Eye (tissue), 1 donor: ENCODE data around the gene TERT.
"Not testable (repeated sequence)": the region's sequence is repeated elsewhere in the genome, so short reads cannot be mapped to it uniquely, and the experiment has no call there.

ENCODE experiments used
- DNase-seq: peaks from one replicate; pipeline ENCODE4 v3.0.0-alpha.2; 2015

The TERT gene

DNA sequence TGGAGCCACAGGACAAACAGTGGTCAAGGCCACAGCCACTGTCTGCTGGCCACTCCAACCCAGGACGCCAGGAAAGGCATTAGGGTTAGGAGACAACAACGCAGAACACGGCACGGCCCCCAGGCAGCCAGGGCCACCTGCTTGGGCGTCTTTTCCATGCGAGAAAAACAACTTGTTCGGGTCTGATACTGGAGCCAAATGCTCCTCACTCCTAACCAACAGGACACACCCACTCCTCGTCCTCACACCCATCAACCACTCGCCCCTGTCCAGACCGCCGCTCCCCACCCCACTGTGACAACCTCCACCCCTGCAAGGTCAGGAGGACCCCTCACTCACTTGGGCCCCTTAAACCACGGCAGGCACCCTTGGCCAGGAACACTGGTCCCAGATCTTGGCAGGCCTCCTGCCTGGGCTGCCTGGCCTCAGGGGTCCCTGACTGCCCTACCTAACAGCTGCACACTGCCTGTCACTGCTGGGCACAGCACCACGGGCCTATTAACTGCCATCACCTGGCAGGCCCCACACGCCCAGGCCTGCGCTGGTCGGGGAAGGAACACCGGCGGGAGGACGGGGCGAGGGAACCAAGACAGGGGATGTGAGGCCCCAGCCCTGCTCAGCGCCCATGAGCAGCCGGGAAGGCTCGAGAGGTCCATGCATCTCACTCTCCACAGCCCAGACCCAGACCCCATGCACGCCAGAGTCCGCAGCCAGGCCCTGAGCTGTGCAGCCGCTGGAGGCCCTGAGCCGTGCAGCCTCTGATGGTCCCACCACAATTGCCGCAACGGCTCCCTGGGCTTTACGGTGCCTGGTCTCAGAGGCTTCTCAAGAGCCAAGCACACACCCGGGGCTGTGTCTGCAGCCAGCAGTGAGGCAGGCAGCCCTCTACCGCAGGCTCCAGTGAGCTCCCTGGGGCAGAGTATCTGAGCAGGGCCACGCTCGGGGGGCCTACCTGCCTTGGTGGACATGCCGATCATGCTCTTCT lies 36.3 kb upstream of the TERT start:
- DNase-seq = no peak

DNA sequence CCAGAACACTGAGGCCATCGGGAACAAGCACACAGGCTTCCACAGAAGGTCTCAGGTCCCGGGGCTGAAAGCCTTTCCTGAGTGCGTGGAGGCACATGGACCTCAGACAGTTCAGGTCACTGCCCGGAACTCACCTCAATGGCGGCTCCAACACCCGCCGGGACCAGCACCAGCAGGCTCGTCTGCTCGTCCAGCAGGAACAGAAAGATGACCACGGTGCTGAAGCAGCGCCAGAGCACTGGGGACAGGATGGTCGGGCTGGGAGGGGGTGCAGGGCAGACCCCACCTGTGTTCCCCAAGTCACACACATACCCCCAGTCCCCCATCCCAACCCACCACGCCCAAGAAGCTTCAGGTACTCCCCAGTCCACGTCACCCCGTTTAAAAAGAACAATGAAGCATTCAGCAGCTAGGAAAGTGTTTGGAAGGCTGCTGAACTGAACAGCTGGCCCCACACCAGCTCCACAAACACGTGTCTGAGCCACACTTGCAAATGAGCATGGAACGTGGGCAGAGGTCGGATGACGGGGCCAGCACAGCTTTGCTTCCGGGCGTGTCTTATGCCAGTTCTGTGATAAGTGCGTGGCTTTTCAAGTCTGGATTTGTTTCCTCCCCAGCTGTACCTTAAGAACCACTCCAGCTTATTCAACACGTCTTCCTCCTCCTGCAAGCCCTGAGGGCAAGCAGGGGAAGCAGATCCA lies 35.4 kb upstream of the TERT start:
- DNase-seq = no peak

DNA sequence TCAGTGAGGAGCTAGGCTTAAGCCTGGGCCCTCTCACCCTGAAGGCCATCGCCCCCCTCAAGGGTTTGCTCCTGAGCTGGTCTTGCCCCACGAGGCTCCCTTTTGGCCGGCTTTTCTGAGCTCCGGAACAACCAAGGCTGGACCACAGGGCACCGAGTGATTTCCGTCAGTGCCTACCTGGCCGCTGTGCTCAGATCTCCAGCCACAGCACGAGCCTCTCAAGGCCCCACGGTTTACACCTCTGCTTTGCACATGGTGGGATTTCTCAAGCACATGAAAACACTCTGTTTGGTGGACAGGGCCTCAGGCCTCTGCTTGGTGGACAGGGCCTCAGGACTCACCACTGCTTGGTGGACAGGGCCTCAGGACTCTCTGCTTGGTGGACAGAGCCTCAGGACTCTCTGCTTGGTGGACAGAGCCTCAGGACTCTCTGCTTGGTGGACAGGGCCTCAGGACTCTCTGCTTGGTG lies 34.3 kb upstream of the TERT start:
- no peak for DNase-seq

DNA sequence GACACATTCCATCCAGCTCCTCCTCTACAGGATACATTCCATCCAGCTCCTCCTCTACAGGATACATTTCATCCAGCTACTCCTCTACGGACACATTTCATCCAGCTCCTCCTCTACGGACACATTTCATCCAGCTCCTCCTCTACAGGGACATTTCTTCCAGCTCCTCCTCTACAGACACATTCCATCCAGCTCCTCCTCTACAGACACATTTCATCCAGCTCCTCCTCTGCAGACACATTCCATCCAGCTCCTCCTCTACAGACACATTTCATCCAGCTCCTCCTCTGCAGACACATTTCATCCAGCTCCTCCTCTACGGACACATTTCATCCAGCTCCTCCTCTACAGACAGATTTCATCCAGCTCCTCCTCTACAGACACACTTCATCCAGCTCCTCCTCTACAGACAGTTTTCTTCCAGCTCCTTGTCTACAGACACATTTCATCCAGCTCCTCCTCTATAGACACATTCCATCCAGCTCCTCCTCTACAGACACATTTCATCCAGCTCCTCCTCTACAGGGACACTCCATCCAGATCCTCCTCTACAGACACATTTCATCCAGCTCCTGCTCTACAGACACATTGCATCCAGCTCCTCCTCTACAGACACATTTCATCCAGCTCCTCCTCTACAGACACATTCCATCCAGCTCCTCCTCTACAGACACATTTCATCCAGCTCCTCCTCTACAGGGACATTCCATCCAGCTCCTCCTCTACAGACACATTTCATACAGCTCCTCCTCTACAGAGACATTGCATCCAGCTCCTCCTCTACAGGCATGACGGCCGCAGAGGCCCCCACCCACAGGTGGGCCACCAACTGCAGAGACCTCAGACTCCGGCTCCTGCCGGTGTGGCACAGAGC lies 33.6 kb upstream of the TERT start:
- DNase-seq = not testable (repeated sequence)

DNA sequence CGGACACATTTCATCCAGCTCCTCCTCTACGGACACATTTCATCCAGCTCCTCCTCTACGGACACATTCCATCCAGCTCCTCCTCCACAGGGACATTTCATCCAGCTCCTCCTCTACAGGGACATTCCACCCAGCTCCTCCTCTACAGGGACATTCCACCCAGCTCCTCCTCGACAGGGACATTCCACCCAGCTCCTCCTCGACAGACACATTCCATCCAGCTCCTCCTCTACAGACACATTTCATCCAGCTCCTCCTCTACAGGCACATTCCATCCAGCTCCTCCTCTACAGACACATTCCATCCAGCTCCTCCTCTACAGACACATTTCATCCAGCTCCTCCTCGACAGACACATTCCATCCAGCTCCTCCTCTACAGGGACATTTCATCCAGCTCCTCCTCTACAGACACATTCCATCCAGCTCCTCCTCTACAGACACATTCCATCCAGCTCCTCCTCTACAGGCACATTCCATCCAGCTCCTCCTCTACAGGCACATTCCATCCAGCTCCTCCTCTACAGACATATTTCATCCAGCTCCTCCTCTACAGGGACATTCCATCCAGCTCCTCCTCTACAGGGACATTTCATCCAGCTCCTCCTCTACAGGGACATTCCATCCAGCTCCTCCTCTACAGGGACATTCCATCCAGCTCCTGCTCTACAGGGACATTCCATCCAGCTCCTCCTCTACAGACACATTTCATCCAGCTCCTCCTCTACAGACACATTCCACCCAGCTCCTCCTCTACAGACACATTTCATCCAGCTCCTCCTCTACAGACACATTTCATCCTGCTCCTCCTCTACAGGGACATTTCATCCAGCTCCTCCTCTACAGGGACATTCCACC lies 32.3 kb upstream of the TERT start:
- DNase-seq = not testable (repeated sequence)

DNA sequence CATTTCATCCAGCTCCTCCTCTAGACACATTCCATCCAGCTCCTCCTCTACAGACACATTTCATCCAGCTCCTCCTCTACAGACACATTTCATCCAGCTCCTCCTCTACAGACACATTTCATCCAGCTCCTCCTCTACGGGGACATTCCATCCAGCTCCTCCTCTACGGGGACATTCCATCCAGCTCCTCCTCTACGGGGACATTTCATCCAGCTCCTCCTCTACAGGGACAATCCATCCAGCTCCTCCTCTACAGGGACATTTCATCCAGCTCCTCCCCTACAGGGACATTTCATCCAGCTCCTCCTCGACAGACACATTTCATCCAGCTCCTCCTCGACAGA lies 31.6 kb upstream of the TERT start:
- not testable (repeated sequence) for DNase-seq

DNA sequence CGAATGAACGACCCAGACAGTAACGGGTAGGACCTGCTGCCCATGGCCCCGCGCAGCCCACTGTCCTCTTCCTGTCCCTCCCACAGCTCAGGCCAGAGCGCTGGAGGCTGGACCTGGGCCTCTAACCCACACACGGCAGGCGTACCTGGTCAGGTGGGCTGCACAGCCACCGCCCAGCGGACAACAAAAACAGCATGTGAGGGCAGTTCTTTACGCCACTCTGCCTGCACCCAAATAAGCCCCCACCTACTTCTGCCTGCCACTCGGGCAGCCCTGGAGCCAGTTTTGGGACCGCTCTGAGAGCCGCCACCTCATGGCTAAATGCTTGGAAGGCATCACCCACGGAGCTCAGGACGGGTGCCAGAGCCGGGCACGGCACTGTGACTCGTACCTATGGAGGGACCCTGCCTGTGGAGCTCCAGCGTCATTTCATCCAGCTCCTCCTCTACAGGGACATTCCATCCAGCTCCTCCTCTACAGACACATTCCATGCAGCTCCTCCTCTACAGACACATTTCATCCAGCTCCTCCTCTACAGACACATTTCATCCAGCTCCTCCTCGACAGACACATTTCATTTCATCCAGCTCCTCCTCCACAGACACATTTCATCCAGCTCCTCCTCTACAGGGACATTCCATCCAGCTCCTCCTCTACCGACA lies 31.1 kb upstream of the TERT start:
- no peak for DNase-seq

DNA sequence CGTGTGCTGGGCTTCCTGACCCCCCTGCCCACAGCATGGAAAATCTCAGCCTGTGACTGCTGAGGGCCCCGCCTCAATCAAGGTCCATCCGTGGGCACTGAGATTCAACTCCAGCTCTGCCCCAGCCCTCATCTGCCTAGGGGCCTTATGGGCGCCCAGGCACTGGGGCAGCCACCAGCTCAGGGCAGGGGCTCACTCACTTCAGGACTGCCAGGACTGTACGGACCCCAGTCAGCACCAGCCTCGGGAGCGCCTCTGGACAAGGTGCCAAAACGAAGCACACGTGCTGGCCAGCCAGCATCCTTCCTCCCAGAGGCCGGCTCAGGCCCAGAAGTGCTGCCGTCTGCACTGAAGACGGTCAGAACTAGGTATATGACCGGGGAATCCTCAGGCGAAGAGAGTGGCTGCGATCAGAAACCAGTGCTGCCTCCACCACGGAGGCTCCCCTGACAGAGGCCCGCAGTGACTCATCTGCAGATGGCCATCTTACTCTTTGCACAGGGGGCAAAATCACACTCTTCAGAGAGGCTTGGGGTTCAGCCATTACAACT lies 30.4 kb upstream of the TERT start:
- no peak for DNase-seq

DNA sequence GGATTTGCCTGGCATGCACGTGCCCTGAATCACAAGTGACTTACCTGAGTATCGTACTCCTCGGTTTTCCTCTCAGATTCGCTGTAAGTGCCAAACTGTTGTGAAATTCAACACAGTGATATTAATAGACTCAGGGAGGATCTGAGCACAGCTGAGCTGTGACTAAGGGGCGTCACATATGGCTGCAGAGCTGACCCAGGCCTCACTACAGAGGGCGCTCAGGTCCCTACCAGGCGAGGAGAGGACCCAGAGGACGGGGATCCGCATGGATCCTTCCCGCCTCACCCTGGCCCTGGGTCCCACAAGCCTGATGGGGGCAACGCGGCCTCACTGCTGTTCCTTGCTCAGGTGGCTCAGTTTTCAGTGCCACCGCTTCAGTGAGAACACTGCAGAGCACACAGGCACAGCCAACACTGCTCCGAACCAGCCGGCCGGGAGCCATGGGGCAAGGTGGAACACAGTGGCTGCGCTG lies 29.9 kb upstream of the TERT start:
- DNase-seq = no peak

DNA sequence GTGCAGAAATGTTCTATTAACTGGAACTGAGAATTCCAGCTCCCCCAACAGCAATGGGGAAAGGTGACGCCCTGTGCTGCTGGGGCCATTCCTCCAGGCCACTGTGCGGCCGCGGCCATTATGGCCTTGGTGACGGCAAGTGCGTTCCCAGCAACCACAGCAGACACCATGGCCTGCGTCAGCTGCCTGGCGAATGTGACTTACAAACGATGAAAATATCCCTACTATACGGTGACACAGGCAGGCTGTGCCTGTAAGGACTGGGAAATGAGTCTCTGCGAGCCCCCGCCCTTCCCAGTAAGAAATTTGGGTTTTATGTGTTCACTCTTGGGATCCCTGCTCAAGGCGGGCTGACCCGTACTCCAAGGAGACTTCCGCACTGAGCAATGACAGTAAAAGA lies 29.4 kb upstream of the TERT start:
- no peak for DNase-seq

DNA sequence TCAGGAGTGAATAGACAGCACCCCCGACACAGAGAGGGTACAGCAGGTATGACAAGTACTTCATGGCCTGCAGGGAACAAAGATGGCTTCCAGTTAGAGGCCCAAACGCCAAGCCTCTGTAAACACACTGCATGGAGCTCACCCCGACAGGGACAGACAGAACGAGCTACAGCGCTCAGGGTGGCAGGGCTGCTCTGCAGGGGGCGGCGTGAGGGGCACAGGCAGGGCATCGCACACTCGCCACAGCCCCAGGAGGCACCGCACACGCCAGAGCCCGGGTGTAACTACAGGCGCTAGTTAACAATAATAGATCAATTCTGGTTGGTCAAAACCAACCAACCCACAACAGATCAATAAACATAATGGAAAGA lies 28.9 kb upstream of the TERT start:
- DNase-seq = no peak

DNA sequence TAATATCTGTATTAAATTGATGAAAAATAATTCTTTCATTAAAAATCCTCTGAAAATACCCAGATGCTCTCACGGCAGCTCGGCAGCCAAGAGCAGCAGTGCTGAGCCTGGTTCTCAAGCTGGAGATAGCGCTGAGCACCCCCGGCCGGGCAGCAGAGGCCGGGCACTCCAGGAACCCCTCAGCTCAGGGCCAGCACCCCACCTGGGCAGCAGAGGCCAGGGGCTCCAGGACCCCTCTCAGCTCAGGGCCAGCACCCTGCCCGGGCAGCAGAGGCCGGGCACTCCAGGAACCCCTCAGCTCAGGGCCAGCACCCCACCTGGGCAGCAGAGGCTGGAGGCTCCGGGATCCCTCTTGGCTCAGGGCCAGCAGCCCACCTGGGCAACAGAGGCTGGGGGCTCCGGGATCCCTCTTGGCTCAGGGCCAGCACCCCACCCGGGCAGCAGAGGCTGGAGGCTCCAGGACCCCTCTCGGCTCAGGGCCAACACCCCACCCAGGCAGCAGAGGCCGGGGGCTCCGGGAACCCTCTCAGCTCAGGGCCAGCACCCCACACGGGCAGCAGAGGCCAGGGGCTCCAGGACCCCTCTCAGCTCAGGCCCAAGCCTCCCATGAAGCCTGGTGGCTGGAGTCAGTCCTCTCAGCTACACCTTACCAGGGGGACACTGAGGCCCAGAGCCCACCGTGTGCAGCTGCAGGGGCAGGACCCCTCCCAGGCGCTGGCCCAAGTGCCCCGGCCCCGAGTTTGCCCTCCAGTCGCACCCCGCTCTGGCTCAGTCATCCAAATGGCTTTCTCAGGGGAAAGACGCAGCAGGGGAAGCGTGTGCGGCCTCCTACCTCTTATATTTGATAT lies 28.3 kb upstream of the TERT start:
- no peak for DNase-seq

DNA sequence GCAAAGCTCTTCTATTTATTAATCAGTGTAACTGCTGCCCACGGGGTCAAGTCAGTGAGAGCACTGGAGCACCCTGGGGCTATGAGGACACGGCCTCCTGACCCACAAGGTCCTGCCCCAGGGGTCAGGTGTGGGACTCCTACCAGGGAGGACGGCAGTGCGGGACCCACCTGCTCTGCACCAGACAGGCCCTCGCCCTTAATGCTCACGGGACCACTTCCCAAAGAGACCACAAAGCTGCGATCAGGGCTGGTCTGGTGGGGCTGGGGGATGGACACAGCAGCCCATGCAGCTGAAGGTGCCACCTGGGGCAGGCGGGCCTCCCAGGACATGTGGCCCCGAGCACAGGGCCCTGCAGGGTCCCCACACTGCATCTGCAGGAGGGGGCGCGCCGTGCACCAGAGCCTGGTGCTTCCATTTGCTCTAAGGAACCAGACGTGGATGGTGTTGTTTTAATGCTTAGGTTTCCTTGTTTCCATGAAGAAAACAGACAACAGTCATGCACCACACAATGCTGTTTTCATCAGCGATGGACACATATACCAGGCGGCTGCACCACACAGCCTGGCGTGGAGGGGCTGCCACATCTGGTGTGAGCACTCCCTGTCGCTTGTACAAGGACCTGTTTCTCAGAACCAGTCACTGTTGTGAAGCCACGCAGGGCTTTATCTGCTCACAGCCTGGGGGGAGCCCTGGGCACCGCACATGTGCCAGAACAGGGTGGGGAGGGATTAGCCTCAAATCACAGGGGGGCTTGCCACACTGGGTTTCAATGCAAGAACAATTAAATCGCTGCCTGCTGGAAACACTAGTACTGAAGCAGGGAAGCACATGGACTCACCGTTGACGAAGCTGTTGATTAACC lies 27.4 kb upstream of the TERT start:
- DNase-seq = no peak

DNA sequence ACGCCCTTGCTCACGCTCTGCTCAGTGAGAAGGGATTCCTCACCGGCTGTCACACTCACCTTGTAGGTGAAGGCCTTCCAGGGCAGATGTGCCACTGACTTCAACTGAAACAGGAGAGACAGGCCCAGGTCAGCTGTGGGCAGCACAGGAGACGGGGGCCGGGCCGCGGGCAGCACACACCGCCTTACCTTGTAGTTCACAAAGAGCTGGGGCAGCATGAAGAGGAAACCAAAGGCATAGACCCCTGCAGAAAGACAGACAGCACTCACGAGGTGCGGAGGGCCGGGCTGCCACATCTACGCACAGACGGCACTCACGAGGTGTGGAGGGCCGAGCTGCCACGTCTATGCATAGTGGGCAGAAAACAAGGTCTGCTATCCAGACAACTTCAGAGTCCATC lies 26.7 kb upstream of the TERT start:
- DNase-seq = no peak

DNA sequence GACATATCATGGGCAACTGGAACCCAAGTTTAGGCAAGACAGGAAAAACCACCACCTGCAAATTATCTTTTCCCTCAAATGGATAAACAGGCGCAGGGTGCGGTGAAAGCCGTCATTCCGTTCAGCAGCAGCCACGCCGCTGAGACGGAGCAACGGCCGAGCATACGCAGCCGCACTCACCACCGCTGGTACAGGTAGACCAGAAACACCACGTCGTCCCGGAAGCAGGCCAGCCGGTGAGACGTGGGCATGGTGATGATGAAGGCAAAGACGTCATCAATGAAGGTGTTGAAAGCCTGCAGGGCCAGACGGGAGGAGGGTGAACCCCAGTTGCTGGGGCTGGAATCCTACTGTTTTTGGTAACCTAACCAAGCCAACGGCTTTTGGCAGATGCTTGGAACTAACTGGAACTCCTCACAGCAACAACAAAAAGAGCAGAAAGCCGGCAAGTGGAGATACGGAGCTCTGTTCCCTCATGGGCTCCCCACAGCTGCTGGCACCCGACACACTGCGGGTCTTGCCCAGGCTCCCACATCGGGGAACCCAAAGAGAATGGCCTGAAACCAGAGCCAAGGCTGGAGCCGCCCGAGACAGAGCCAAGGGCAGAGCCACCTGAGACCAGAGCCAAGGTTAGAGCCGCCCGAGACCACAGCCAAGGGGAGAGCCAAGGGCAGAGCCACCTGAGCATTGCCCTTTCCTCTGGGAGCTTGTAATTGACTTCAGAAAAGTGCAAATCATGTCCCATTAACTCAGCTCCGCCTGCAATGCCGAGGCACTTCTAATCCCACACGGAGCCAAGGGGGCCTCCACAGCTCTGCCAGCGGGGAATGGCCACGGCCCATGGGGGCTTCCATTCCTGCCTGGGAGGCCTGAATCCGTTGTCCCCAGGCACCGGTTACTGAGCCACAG lies 25.8 kb upstream of the TERT start:
- DNase-seq = no peak

DNA sequence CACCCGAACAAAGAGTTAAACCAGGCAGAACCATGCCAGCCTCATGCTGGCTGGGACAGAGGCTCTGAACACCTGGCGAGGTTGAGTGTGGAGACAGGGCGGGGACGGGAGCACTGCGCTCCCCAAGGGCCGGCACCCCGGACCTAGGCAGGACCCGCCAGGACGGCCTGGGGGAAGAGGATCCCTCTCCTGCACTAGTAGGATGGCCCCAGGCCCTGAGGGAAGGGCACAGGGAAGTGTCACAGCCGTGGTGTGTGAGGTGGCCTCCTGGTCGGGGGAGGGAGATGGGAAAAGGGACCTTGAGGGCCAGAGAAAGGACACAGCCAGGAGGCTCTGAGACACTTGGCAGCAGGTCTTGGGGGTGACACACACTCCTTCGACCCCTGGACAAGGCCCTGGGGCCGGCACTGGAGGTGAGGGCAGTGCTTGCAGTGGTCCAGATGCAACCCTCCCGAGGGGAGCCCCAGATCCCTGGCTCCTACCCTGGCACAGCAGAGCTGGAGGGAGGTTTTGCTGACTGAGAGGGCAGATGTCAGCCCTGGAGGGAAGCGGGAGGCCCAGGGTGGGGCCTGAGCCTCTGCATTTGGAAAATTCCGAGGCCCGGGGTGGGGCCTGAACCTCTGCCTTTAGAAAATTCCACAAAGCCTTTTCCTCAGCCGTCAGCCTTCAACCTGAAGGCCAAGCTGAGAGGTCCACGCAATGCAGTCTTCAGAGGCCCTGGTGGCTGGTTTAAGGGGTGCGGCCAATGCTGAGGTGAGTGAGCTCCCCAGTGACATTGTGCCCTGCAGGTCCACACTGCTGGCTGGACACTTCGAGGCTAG lies 24.8 kb upstream of the TERT start:
- no peak for DNase-seq

DNA sequence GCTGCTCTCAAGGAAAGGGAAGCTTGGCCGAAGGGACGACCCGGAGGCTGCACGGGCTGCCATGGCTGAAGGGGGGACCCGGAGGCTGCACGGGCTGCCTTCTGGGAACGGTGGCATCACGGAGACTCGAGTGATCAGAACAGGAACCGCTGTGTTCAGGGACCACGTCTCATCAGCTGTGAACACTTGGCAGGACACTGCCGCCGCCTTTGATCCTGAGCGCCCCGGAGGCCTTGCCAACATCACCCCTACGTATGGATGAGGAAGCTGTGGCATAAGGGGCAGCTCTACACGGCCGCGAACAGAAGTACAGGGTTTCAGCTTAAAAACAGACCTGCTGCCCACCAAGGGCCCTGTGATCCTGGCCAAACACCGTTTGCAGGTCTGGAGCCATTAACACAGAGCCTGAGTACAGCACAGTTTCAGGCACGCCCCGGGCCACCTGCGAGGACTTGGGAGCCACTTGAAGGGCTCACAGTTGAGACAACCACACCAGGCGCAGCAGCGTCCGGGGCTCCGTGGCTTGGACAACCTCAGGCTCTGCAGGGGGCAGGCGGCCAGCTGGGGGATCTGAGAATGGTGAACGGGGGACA lies 23.9 kb upstream of the TERT start:
- no peak for DNase-seq
